ENCODE measurements around the gene DSTN.
"Not testable (repeated sequence)": the region's sequence is repeated elsewhere in the genome, so short reads cannot be mapped to it uniquely, and the experiment has no call there.

The DSTN gene

GRCh38 chr20:17653835-17654648, 84.2 kb downstream of the DSTN start:
- no peak for DNase-seq

- DNase-seq = no peak
Measured at GRCh38 chr20:17654649-17655285, 84.9 kb downstream of the DSTN start.

GRCh38 chr20:17655286-17655651, 85.4 kb downstream of the DSTN start:
- no peak for DNase-seq

GRCh38 chr20:17655865-17656479, 86.1 kb downstream of the DSTN start:
- no peak for DNase-seq

GRCh38 chr20:17657079-17657825, 87.4 kb downstream of the DSTN start:
- DNase-seq = no peak

- DNase-seq = no peak
Measured at GRCh38 chr20:17657898-17658647, 88.2 kb downstream of the DSTN start.

- DNase-seq = no peak
Measured at GRCh38 chr20:17658648-17658993, 88.7 kb downstream of the DSTN start.

GRCh38 chr20:17659344-17659743, 89.5 kb downstream of the DSTN start:
- DNase-seq = not testable (repeated sequence)

Data from activated naive CD4-positive, alpha-beta T cell treated with anti-CD3 and anti-CD28 coated beads, Interleukin-2, amount 50 U/mL, for 16 hours (primary cell).